COLO829 (cell line): ENCODE measurements around the gene TNPO2.
A peak's percentile ranks its signal among the peaks of the same experiment; 100 is the strongest.

ENCODE experiments used
- DNase-seq: peaks from one replicate; pipeline ENCODE4 v3.0.0; 2012; ENCODE audit warnings: low spot score

TNPO2 gene

DNA sequence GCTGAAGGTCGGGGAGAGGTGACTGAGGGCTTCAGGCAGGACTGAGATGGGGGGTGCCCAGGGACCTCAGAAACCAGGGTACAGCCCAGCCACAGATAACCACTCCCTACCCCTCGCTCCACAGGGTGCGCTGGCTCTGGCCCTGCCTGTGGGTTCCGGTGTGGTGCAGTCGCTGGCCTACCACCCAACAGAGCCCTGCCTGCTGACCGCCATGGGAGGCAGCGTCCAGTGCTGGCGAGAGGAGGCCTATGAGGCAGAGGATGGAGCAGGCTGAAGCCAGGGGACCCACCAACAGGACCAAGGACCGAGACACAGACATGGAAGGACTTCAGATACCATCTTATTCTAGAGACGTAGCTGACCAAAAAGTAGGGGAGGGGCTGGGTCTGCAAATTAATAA is 48.3 kb downstream of the TNPO2 start:
- DNase-seq: no peak

DNA sequence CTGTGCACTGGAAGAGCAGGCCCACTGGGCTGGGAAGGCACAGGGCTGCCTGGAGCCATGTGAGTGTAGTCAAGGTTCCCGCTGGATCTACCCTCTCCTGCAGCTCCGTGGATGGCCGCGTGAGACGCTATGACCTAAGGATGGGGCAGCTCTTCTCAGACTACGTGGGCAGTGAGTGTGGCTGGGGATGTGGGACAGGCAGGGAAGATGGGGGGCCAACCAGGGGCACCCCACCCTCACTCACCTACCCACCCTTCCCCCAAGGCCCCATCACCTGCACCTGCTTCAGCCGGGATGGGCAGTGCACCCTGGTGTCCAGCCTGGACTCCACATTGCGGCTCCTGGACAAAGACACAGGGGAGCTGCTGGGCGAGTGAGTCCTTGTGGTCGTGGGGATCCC is 51.0 kb downstream of the TNPO2 start:
- DNase-seq: no peak

- no peak for DNase-seq
These were observed 53.4 kb downstream of the TNPO2 start for GRCh38 chr19:12670159-12670928.

DNA sequence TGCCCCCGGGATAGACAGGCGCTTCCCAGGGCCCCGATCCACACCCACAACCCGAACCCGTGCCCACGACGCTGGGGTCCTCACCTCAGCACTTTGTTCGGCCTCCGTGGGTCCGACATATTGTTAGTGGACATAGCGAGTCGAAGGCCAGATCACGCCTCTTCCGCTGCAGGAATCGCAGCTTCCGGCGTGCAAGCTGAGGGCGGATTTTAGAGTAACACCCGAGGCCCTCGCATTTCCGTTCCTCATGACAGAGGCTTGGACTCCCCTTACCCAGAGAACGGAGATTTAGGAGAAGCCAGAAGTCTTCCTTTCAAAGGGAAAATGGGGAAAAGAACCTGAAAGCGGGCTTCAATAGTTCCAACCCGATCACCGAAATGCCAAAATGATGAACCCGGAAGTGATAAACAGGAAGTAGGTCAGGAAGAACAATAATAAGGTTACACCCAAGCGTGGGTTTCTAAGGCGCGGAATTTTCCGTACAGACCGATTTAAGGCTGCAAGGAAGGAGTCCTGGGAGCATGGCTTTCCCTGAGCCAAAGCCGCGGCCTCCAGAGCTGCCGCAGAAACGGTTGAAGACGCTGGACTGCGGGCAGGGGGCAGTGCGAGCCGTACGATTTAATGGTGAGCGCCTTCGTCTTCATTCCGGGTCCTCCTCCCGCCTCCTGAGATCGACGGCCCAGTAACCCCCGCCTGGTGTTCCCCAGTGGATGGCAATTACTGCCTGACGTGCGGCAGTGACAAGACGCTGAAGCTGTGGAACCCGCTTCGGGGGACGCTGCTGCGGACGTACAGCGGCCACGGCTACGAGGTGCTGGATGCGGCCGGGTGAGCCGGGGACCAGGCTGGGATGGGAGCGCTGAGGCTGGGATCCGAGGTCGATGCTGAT is 54.2 kb downstream of the TNPO2 start:
- DNase-seq: peak; percentile 85

- peak; percentile 12 for DNase-seq
These were observed 54.8 kb downstream of the TNPO2 start for GRCh38 chr19:12668932-12669269.

GRCh38 chr19:12668346-12668745 is 55.4 kb downstream of the TNPO2 start:
- DNase-seq: no peak

GRCh38 chr19:12667731-12668302 is 55.9 kb downstream of the TNPO2 start:
- no peak for DNase-seq

GRCh38 chr19:12666265-12667048 is 57.3 kb downstream of the TNPO2 start, which contains the start of the genes MAN2B1 and WDR83:
Gene MAN2B1 (minus strand): TSS chr19:12666742. CDS start chr19:12666701, 41 bp downstream.
Gene WDR83 (plus strand): TSS chr19:12666807. CDS start chr19:12669791, 2,984 bp downstream.
- peak; percentile 64 for DNase-seq

- DNase-seq: no peak
These were observed 58.0 kb downstream of the TNPO2 start for GRCh38 chr19:12665671-12666264.

GRCh38 chr19:12665281-12665573 is 58.5 kb downstream of the TNPO2 start:
- no peak for DNase-seq

DNA sequence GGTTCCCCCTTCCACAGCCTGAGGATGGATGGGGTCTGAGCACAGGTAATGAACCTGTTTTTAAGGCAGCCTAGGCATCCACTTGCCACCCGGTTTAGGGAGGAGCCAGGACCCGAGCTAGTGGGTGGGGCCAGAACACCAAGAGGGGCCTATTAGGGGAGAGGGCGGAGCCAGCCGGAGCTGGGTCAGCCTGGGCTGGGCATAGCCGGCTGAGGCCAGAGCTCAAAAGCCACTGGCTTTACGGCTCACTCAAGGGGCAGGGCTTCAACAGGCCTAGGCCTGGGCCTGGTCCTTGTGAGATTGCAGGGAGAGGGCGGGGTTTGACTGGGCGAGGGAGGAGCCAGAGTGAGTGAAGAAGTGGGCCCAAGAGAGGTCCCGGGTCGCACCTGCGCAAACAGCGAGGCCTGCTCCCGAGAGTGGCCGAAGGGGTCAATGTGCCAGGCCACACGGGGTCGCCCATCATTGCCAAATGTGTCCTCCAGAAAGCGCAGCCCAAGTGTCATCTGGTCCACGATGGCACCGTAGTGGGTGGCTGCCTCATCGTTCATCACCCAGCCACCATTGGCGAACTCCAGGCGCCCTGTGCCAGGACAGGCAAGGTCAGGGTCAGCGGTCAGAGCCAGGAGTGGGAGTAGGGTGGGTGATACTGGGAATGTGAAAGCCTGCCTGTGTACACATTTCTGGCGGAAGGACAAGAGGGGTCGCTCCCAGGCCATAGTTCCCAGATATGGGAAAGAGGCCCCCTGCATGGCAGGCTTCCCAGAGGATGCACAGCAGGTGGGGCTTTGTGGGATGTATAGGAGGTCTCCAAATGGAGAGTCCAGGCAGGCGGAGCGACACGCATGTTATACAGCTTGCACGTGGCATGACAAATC is 59.1 kb downstream of the TNPO2 start:
- peak; percentile 15 for DNase-seq

GRCh38 chr19:12660980-12661379 is 62.8 kb downstream of the TNPO2 start:
- DNase-seq: no peak

DNA sequence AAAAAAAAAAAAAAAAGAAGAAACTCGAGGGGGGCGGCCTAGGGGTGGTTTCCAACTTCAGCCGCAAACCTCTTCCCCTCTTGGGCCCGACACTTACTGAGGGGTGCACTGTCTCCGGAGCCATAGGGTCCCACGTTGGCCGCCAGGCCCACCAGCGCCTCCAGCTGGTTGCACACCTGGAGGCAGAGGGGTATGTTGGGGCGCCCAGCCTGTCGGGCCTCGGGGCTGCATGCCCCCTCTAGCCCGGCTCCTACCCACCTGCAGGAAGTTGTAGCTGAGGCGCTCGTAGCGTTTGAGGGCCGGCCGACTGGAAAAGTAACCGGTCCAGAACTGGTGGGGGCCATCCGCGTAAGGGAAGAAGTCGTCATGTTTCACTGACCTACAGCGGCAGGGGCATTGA is 65.8 kb downstream of the TNPO2 start:
- no peak for DNase-seq

GRCh38 chr19:12656899-12657571 is 66.7 kb downstream of the TNPO2 start:
- DNase-seq: peak; percentile 24

GRCh38 chr19:12655546-12655945 is 68.2 kb downstream of the TNPO2 start:
- DNase-seq: no peak

- no peak for DNase-seq
These were observed 71.5 kb downstream of the TNPO2 start for GRCh38 chr19:12652219-12652618.

- DNase-seq: no peak
These were observed 73.8 kb downstream of the TNPO2 start for GRCh38 chr19:12649941-12650340.
